Neural cell (in vitro differentiated cells): Measurements from ENCODE around the gene ELK3. TPM values are rescaled to one million over a fixed set of nuclear protein-coding genes. Genes with fewer than 3 reads are reported as not detected.

Experiments used
- H2AFZ ChIP-seq: fragments of 200-600, 300-800 bp; sonication (generic), shearing (Covaris generic); 2 replicates; pipeline ENCODE4 v1.6.0; 2014; ENCODE audit warnings: low read depth, mild to moderate bottlenecking, antibody characterized with exemption, low read length, moderate library complexity
- H3F3A ChIP-seq: fragments of 200-600 bp; shearing (Covaris generic); 2 replicates; pipeline ENCODE4 v1.6.1; 2016; ENCODE audit warnings: mild to moderate bottlenecking, moderate library complexity, mixed read lengths, antibody characterized with exemption, low read length; ENCODE audit not compliant: insufficient read depth, poor library complexity, severe bottlenecking
- H3K27ac ChIP-seq: fragments of 200-600, 300-800 bp; sonication (generic), shearing (Covaris generic); 2 replicates; pipeline ENCODE4 v1.5.1; 2014; ENCODE audit warnings: mild to moderate bottlenecking, low read length, moderate library complexity
- H3K27me3 ChIP-seq: fragments of 300-800, 200-600 bp; sonication (generic), shearing (Covaris generic); 2 replicates; pipeline ENCODE4 v1.6.0; 2014; ENCODE audit warnings: mild to moderate bottlenecking, low read depth, low read length, moderate library complexity; ENCODE audit not compliant: insufficient read depth
- H3K36me3 ChIP-seq: fragments of 300-800, 200-600 bp; sonication (generic), shearing (Covaris generic); 2 replicates; pipeline ENCODE4 v1.5.1; 2014; ENCODE audit warnings: mild to moderate bottlenecking, antibody characterized with exemption, low read length, moderate library complexity; ENCODE audit not compliant: insufficient read depth
- H3K4me2 ChIP-seq: fragments of 300-800, 200-600 bp; sonication (generic), shearing (Covaris generic); 2 replicates; pipeline ENCODE4 v1.6.0; 2014; ENCODE audit warnings: mild to moderate bottlenecking, low read length
- H3K4me3 ChIP-seq: fragments of 300-800, 200-600 bp; sonication (generic), shearing (Covaris generic); 2 replicates; pipeline ENCODE4 v1.5.1; 2014; ENCODE audit warnings: mild to moderate bottlenecking, low read length, moderate library complexity
- H3K79me2 ChIP-seq: fragments of 200-600 bp; shearing (Covaris generic); replicated peaks from 2 replicates; pipeline ENCODE4 v1.6.0; 2014; ENCODE audit warnings: mild to moderate bottlenecking, low read length, moderate library complexity; ENCODE audit not compliant: insufficient read depth
- H3K9ac ChIP-seq: fragments of 300-800, 200-600 bp; sonication (generic), shearing (Covaris generic); 2 replicates; pipeline ENCODE4 v1.6.1; 2016; ENCODE audit warnings: mild to moderate bottlenecking, low read length, mixed read lengths
- H3K9me2 ChIP-seq: fragments of 200-600 bp; shearing (Covaris generic); 2 replicates; pipeline ENCODE4 v1.6.1; 2016; ENCODE audit warnings: mild to moderate bottlenecking, low read length, mixed read lengths; ENCODE audit not compliant: insufficient read depth
- H3K9me3 ChIP-seq: fragments of 200-600, 300-800 bp; sonication (generic), shearing (Covaris generic); 2 replicates; pipeline ENCODE4 v1.6.1; 2016; ENCODE audit warnings: mild to moderate bottlenecking, mixed run types, low read length, moderate library complexity, mixed read lengths
- H4K20me1 ChIP-seq: fragments of 200-600 bp; shearing (Covaris generic); 2 replicates; pipeline ENCODE4 v1.6.1; 2016; ENCODE audit warnings: mild to moderate bottlenecking, mixed run types; ENCODE audit not compliant: insufficient read depth
- CTCF ChIP-seq: fragments of 450-650 bp; IDR thresholded peaks from 2 replicates; pipeline ENCODE4 v1.5.1; 2014; ENCODE audit warnings: antibody characterized with exemption, mild to moderate bottlenecking, moderate library complexity; ENCODE audit not compliant: poor library complexity, severe bottlenecking
- EP300 ChIP-seq: fragments of 450-650 bp; conservative IDR thresholded peaks from 2 replicates; pipeline ENCODE4 v1.6.1; 2014; ENCODE audit warnings: antibody characterized with exemption, mild to moderate bottlenecking, moderate library complexity; ENCODE audit not compliant: poor library complexity, severe bottlenecking
- EZH2 ChIP-seq: fragments of 200-600, 300-800 bp; shearing (Covaris generic), sonication (generic); IDR thresholded peaks from 2 replicates; pipeline ENCODE4 v1.6.1; 2014; ENCODE audit warnings: antibody characterized with exemption, low read length, borderline replicate concordance, mild to moderate bottlenecking; ENCODE audit not compliant: insufficient read depth, poor library complexity, severe bottlenecking
- MXI1 ChIP-seq: fragments of 450-650 bp; conservative IDR thresholded peaks from 2 replicates; pipeline ENCODE4 v1.6.1; 2014; ENCODE audit warnings: antibody characterized with exemption, mild to moderate bottlenecking; ENCODE audit not compliant: poor library complexity, severe bottlenecking
- POLR2AphosphoS5 ChIP-seq: IDR thresholded peaks from 2 replicates; pipeline ENCODE4 v1.6.1; 2012
- RAD21 ChIP-seq: fragments of 450-650 bp; conservative IDR thresholded peaks from 2 replicates; pipeline ENCODE4 v1.6.1; 2014; ENCODE audit warnings: antibody characterized with exemption, mild to moderate bottlenecking, moderate library complexity
- REST ChIP-seq: IDR thresholded peaks from 2 replicates; pipeline ENCODE4 v1.6.1; 2012; ENCODE audit warnings: borderline replicate concordance
- SMC3 ChIP-seq: fragments of 450-650 bp; conservative IDR thresholded peaks from 2 replicates; pipeline ENCODE4 v1.6.1; 2014; ENCODE audit warnings: antibody characterized with exemption, mild to moderate bottlenecking, moderate library complexity; ENCODE audit not compliant: poor library complexity
- TAF1 ChIP-seq: IDR thresholded peaks from 2 replicates; pipeline ENCODE4 v1.6.1; 2012; ENCODE audit warnings: low read depth
- polyA plus RNA-seq: library from polyadenylated mRNA; depleted of rRNA; stranded (reverse); fragments of >200 nt; gene quantifications from 2 replicates; pipeline ENCODE4 v1.2.3, GENCODE V29; 2014

ELK3 gene
- polyA plus RNA-seq, 1 donor from 2014 or later: 0.10 TPM

DNA sequence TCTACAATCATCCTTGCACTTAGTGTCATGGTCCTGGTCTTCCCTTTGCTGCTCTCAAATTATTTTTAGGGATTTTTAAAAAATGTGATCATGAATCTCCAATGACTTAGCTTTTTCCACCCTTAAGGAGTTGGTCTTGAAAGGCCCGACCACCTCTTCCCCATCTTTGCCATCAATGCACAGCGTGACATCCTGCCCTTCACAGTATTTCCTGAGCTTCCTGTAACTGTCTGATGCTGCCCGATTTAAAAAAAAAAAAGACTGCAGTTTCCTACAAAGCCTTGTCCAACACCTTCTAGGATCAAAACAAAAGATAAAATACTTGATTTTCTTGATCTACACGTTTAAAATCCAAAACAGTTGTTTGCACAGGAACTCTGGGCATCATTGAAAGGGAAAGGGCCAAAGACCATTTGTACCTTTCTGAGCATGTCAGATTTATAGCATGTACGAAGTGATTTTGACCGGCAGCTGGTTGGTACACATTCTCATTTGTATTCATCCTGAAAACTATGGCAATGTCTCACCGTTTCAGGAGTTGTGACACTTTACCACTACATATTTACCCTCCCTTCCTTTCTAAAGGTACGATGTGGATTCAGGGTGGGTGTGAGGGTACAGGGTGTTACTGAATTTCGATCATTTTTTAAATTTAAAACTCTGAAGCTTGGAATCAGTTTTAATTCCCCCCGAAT is 7.4 kb upstream of the ELK3 start (continued):
- no peak for TF ChIP-seq CTCF

GRCh38 chr12:96187956-96188355 is 6.2 kb upstream of the ELK3 start:
- Histone ChIP-seq H3K4me3 (no peak overlapping the region), H3K79me2 (no peaks in the 10 kb centered on the region), H3K4me2 (no peak overlapping the region), H3K9me3 (no peaks in the 10 kb centered on the region), H3F3A (no peaks in the 10 kb centered on the region), H3K27ac (no peak overlapping the region), H4K20me1 (no peaks in the 10 kb centered on the region), H2AFZ (no peak overlapping the region), H3K27me3 (peaks cover 3% of the 10 kb centered on the region), H3K36me3 (no peaks in the 10 kb centered on the region), H3K9ac (no peak overlapping the region), H3K9me2 (no peaks in the 10 kb centered on the region)
- no peak for TF ChIP-seq CTCF
- no peak for TF ChIP-seq EZH2
- no peak for TF ChIP-seq TAF1
- no peak for TF ChIP-seq EP300
- no peak for TF ChIP-seq REST
- TF ChIP-seq RAD21: no peak
- TF ChIP-seq SMC3: no peak
- TF ChIP-seq MXI1: no peak
- no peak for TF ChIP-seq POLR2AphosphoS5
